ENCODE results near the gene CFAP74.

Gene CFAP74

GRCh38 chr1:1971688-1972087 lies 31.9 kb downstream of the CFAP74 start:
- DNase-seq (ENCODE audit: low spot score), result no peak

- DNase-seq (ENCODE audit: low spot score), result no peak
Measured at GRCh38 chr1:1971017-1971416, 32.6 kb downstream of the CFAP74 start.

- no peak for DNase-seq (ENCODE audit: low spot score)
Measured at GRCh38 chr1:1969953-1970716, 33.5 kb downstream of the CFAP74 start.

- DNase-seq (ENCODE audit: low spot score), result no peak
Measured at GRCh38 chr1:1969505-1969900, 34.1 kb downstream of the CFAP74 start.

GRCh38 chr1:1968767-1969504 lies 34.6 kb downstream of the CFAP74 start:
- no peak for DNase-seq (ENCODE audit: low spot score)

- no peak for DNase-seq (ENCODE audit: low spot score)
Measured at GRCh38 chr1:1967879-1968278, 35.7 kb downstream of the CFAP74 start.

- DNase-seq (ENCODE audit: low spot score), result no peak
Measured at GRCh38 chr1:1967151-1967550, 36.4 kb downstream of the CFAP74 start.

- no peak for DNase-seq (ENCODE audit: low spot score)
Measured at GRCh38 chr1:1966071-1966740, 37.4 kb downstream of the CFAP74 start.

GRCh38 chr1:1965546-1965945 lies 38.0 kb downstream of the CFAP74 start:
- DNase-seq (ENCODE audit: low spot score), result no peak

GRCh38 chr1:1964811-1965210 lies 38.8 kb downstream of the CFAP74 start:
- no peak for DNase-seq (ENCODE audit: low spot score)

GRCh38 chr1:1963570-1963969 lies 40.0 kb downstream of the CFAP74 start:
- no peak for DNase-seq (ENCODE audit: low spot score)

- no peak for DNase-seq (ENCODE audit: low spot score)
Measured at GRCh38 chr1:1962752-1963151, 40.8 kb downstream of the CFAP74 start.

- DNase-seq (ENCODE audit: low spot score), result no peak
Measured at GRCh38 chr1:1960480-1961196, 42.9 kb downstream of the CFAP74 start.

- peak; percentile 20 for DNase-seq (ENCODE audit: low spot score)
Measured at GRCh38 chr1:1959840-1960479, 43.6 kb downstream of the CFAP74 start.

GRCh38 chr1:1959459-1959839 lies 44.1 kb downstream of the CFAP74 start:
- no peak for DNase-seq (ENCODE audit: low spot score)

GRCh38 chr1:1958071-1958541 lies 45.5 kb downstream of the CFAP74 start:
- no peak for DNase-seq (ENCODE audit: low spot score)

- DNase-seq (ENCODE audit: low spot score), result no peak
Measured at GRCh38 chr1:1957533-1957961, 46.0 kb downstream of the CFAP74 start.

GRCh38 chr1:1956586-1957532 lies 46.7 kb downstream of the CFAP74 start:
- DNase-seq (ENCODE audit: low spot score), result no peak

- no peak for DNase-seq (ENCODE audit: low spot score)
Measured at GRCh38 chr1:1956101-1956500, 47.5 kb downstream of the CFAP74 start.

- DNase-seq (ENCODE audit: low spot score), result no peak
Measured at GRCh38 chr1:1955621-1956094, 47.9 kb downstream of the CFAP74 start.

Data from globus pallidus (tissue), 1 donor.